Activated CD8-positive, alpha-beta memory T cell treated with anti-CD3 and anti-CD28 coated beads, Interleukin-2, amount 50 U/mL, for 24 hours (primary cell): ENCODE results near the gene DUS2.

Experiments used
- DNase-seq: peaks from one replicate; pipeline ENCODE4 v3.0.0-alpha.2; 2020; ENCODE audit errors: extremely low read depth

DUS2 gene

DNA sequence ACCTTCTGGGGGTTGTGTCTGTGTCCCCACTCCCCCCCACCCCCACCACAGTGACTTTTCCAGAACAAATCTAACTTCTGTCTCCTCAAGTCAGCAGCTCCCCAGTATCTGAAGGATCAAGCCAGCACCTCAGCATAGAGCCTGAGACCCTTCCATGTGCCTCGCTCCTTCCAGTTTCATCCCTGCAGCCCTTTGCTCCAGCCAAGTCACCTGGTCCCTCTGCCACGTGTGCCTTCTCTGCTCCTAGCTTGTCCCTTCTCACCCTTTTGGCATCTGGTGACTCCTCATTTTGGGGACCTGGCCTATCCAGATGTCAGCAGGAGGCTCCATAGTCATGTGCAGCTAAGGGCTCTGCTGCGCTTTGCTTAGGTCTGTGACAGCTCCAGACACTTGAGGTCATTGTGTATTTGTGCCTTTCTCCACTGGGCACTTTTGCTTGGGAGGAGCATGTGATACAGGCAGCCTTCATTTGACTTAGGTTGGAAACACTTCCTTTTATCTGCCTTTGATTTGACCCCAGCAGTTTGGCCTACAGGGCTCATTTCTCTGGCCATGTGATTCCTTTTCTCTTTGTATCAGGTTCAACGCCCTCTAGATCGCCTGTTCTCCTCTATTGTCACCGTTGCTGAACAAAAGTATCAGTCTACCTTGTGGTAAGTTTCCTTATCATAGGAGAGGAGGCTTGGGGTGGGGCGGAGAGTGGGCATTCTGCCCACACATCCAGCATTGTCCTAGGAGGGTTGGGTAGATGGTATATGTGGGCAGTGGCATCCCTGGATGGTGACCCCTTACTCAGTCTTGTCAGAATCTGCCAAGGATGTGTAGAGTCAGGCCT lies 55.0 kb downstream of the DUS2 start:
- no peak for DNase-seq

- no peak for DNase-seq
Measured at GRCh38 chr16:68078701-68079375, 55.8 kb downstream of the DUS2 start.

GRCh38 chr16:68079376-68079625 lies 56.2 kb downstream of the DUS2 start:
- DNase-seq: no peak

DNA sequence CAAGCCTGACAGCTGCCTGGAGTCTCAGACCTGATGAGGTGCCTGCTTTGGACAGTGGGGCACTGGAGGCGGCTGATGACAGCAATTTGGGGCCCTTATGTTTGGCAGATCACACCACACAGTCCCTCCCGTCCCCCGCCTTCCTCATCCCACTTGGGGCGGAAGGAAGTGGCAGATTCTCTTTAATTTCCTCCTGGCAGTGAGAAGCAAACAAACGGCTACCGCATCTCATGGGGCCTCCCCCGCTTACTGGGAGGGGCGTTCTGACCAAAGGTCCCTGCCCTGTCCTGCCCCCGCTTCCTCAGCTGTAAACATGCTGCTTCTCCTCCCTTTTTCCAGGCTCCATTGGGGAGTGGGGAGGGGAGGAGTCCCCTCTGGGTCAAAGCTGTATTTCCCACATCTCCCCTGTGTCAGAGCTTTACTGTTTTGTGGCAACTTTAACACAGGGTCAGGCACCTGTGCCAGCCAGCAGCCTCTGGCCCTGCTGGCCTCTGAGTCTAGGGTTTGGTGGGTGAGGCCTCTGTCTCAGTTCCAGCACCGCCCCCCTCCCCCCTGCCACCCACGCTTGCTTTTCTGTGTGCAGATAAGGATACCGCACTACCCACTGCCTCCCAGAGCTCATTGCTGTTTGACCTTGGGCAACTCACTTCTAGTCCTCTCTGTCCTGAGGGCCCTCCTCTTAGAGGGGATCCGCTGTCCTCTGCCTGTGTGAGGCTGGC lies 56.7 kb downstream of the DUS2 start:
- peak; percentile 39 for DNase-seq

DNA sequence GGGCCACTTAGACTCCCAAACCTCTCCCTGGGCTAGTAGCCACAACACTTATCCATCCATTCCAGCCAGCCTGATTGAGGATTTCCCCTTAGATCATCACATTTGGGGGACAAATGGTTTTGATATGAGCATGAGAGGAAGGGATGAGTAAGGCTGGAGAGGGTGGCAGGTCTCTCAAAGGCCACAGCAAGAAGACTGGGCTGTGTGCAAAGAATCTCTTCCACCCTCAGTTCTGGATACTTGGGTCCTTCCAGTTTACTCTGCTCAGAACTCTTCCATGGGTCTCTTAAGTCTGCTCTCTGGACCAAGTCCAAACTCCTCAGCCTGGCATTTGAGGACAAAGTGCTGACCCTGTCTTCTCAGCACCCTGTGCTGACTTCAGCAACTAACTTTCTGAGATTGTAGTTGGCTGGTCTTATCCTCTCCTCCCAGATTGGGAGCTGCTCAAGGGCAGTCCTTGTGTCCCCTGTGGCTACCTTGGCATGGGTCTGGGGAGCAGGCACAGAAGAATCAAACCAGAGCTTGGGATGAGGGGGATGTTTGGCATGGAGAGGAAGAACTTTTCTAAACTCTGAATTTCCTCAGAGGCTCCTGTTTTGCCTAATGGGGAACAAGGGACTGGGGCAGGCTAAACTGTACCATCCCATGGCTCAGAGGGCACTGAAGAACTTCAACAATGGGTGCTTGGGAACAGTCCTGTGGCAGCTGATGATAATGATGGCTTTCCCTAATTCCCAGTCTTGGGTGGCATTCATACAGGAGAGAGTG lies 59.0 kb downstream of the DUS2 start:
- DNase-seq: no peak

DNA sequence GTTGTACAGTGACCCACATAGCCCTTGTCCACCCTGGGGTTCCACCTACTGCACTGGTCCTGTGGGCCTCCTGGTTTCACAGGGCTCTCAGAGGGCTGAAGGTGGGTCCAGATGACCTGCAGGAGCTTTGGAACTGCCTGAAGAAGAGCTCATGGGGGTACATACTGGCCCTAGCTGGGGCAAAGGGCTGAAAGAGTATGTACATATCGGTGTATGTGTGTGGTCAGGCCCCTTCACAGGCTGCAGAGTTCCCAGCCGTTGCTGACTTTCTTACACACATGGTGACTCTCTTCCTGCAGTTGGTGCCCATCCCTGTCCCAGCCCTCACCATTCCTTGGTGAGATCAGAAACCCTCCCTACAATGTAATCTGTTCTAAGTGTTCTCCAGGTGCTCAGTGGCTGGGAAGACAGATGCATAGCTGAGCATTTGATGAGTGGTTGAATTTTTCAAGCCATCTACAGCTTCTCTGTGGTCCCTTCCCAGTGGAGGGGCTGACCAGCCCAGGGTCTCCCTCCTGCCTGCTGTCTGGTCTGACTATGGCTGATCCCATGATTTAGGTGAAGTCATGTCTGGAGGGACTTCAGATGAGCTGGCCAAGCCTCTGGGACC lies 59.6 kb downstream of the DUS2 start:
- DNase-seq: no peak

DNA sequence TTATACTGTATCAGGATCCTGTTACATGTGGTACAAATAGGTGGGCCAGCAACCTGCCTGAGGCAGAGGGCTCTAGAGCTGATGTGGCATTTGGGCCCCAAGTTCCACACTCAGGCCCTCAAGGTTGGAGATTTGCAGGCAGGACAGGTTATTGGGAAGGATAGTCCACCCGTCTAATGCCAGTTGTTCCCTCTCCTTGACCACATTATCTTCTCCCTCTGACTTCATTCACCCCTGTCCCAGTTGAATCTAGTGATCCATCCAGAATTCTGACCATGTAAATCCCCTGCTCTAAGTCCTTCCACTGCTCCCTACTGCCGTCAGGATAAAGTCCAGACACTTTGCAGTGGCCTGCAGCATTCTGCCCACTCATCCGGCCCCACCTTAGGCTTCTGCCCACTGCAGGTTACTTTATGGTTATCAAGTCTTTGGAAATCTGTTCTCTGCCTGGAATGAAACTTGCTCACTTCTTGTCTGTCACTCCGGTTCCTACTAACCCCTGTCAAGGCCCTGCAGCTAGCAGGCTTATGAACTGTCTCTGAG lies 60.2 kb downstream of the DUS2 start:
- no peak for DNase-seq

DNA sequence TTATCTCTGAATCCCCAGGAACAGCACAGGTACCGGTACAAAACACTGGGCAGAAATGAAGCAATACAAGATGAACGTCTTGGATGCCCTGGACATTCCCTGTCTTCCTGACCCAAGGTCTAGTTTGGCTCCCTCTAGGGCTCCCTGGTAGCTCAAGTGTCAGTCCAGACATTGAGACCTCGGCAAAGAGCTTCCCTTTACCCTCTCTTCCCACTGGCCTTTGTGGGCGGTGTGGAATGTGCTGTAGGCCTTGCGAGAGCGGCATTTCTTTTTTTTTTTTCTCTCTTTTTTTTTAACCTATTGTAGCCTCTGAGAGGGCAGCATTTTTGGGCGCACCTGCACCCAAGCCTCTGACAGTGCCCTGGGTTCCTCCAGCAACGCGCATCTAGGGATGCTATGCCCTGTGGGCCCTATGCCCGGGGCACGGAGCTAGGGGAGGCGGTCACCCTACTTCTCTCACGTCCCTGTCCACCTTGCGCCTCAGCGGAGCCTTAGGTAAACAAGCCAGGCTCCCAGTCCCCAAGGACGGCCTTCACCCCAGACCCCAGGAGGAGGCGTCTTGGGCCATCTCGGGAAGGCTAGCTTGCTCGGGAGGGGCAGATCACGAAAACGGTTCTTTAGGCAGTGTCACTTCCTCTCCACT lies 60.9 kb downstream of the DUS2 start:
- DNase-seq: no peak

- DNase-seq: peak; percentile 78
Measured at GRCh38 chr16:68084504-68085258, 61.6 kb downstream of the DUS2 start.

DNA sequence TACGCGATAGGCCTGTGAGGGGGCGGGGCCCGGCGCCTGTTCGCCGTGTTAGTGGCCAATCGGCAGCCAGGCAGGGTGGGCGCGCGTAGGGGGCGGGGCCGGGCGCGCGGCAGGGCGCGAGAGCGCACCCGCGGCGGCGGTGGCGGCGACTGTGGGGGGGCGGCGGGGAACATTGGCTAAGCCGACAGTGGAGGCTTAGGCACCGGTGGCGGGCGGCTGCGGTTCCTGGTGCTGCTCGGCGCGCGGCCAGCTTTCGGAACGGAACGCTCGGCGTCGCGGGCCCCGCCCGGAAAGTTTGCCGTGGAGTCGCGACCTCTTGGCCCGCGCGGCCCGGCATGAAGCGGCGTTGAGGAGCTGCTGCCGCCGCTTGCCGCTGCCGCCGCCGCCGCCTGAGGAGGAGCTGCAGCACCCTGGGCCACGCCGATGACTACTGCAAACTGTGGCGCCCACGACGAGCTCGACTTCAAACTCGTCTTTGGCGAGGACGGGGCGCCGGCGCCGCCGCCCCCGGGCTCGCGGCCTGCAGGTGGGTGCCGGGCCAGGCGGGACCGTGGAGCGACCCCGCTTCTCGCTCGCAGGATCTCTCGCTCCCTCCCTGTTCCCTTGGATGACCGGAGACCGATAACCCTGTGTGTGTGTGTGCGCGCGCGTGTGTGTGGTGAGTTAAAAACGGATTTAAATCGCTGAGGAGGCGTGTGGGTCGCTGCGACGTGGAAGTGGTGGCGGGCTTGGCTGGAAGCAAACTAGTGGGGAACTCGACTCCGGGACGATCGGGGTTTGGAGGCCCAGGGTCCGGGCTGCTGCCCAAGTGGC lies 62.4 kb downstream of the DUS2 start, which contains the start of gene NFATC3:
NFATC3 (plus strand) TSS at position 112 of the 813 bp plus-strand sequence; CDS start at position 424, 312 bp downstream.
- peak; percentile 98 for DNase-seq

DNA sequence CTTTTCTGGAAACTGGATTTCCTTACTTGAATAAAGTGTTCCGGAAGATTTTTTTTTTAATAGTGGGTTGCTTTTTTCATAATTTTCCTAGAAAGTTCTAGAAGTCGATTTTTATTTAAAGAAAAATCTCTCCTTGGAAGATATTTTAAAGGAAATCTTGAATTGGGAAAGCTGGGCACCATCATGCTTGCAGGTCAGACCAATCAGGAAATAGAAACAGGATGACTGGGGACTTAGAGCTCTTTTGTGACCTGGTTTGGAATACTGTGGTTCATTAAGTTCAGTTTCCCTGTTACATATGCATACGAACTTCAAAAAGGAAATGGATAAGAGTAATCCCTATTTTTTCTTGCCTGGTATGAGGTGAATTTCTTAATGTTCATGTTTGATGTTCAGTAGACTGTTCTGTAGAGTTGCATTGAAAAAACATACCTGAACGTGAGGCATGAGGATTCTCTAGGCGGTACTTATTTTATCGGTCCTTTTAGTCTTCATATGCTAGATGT lies 63.3 kb downstream of the DUS2 start:
- no peak for DNase-seq

GRCh38 chr16:68086860-68087268 lies 63.8 kb downstream of the DUS2 start:
- DNase-seq: no peak

DNA sequence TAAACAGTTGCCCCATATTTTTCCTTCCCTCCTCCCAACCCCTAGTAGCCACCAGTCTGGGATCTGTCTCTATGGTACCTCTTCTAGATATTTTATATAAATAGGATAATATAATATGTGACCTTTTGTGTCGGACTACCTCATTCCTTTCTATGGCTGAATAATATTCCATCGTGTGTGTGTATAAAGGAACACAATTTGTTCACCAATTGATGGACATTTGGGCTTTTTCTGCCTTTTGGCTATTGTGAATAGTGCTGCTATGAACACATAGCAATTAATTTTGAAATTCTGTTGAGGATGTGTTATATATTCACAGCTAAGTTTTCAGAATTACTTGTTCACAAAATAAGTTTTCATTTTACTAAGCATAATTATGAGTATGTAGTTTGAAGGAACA lies 64.6 kb downstream of the DUS2 start:
- DNase-seq: no peak

GRCh38 chr16:68088130-68088972 lies 65.3 kb downstream of the DUS2 start:
- no peak for DNase-seq

- DNase-seq: no peak
Measured at GRCh38 chr16:68089067-68089466, 66.0 kb downstream of the DUS2 start.

- DNase-seq: no peak
Measured at GRCh38 chr16:68090130-68090529, 67.0 kb downstream of the DUS2 start.

DNA sequence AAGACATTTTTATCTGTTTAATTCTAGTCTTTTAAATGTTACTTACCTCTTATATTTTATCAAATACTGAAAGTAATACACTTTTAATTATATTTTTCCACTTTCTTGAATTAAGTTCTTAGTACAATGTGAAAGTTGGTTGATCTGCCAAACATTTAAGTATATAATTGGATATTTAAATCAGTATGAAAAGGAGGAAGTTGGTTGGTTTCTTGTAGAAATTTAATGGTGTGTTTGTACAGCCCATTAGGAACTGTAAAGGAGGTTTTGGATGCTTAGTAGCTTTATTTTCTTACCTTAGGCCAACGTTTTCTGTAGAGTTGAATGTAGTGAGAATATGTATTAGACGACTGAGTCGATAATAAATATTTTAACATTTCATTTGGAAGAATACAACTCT lies 67.4 kb downstream of the DUS2 start:
- DNase-seq: no peak
